Measurements from ENCODE around the gene C4orf50.
"Not testable (repeated sequence)": the region's sequence is repeated elsewhere in the genome, so short reads cannot be mapped to it uniquely, and the experiment has no call there.

The C4orf50 gene

DNA sequence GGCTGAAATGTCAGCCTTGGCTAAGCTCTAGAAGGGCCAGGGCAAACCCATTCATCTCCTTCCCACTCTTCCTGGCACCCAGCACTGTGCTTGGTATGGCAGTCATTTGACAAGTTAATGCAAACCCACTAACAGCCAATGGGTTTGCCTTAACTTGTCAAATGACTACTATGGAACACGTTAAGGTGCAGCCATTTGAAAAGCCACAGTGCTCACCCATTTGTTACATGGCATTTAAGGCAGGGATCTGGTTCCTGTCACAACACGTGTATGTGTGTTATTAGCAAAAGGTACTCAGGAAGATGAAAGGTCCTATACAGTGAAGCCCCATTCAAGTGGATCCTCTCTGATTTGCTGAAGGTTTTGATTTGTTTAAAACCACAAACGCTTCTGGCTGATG, 132.5 kb downstream of the C4orf50 start:
- DNase-seq: no peak

DNA sequence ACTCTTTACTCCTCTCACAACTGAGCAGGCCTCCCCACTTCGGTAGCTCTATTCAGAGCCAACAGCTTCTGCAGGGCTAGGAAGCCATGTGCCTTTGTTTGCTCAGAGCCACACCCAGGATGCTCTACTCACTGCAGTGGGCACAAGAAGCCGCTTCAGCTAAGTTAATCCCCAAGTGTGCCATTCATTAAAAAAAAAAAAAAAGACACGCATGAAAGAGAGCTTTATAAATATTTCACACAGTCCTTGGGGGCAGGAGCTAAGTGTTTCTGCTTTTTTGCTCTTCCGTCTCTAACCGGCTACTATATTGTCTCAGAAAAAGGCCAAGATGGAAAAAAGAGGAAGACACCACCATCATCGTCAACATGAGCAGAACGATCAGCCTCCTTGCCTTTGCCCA, 133.4 kb downstream of the C4orf50 start:
- no peak for DNase-seq

DNA sequence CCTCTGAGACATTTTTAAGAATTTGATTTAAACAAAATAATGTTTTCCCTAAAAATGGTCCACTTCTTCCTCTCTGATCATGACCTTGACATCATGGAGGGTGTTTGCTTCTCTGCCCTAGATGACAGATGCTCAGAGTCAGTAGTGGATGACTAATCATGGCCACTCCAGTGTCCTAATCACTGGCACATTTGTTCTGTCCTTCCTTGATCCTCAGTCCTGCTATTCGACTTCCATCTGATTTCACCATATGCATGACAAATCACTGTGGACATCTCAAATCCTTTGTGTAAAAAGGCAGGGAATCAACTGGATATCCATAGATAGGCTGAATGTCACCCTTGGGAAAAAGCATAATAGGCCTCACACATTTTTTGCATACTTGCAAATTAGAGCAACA, 134.3 kb downstream of the C4orf50 start:
- DNase-seq: no peak

DNA sequence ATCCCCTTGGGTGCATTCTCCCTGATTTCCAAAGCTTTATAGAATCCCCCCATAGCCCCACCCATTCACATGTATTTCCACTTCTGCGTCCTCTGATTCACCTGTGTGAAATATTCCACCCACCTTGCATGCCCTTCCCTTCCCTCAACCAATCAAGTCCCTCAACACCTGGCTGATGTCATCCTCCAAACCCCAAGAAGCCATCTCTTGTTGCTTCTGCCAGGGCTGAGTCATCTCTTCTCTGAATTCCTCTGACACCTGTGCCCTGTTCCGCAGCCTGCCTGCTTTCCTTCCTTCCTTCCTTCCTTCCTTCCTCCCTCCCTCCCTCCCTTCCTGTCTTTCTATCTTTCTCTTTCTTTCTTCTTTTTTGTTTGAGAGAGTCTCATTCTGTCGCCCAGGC, 135.3 kb downstream of the C4orf50 start:
- no peak for DNase-seq

DNA sequence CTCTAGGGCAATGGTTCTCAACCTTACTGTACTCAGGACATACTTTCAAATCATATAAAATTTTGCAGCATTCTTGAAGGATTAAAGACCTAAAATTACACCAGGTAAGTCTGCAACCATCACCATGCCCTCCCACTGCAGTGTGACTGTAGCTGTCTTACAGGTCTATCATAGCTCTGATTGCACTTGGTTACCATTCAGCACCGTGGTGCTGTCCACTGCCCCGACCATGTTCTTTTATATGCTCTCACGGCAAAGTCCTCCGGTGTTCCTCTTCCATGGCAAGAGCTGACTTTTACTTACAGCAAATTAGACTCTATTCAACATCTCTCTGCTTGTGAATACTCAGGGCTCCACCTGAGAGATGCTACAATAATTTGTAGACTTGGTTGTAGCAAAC, 136.9 kb downstream of the C4orf50 start:
- no peak for DNase-seq

DNA sequence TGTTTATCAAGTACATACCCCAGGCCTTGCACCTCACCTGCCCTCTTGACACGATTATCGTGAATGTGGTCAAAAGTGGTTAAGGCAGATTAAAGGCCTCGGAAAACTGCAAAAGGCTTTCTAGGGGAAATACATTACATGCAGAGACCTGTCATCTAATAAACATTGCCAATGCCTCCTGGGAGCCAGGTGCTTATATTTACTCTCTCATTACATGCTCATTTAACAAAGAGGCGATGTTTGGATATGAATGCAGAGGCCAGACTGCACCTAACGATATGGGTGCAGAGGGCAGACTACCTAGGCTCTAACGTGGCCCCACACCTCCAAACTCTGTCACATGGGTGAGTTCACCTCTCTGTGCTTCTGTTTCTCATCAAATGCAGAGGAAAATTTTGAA, 139.9 kb downstream of the C4orf50 start:
- peak; percentile 48 for DNase-seq

DNA sequence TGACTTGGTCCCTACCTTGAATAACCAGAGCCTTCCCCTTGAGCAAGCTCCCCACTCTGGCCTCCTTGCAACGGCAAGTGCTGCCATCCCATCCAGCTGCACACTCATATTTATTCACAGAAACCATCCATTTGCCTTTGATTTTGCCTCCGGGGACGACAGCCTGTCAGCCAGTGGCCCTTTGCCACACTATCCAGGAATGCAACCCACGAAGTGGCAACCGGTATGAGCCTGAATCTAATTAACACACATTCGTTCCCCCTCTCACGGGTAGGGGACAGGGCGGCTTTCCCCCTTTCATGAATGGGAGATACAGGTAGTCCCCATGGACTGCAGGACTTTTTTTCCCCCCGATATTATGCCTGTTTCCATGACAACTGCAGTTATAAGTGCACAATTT, 140.8 kb downstream of the C4orf50 start:
- no peak for DNase-seq

DNA sequence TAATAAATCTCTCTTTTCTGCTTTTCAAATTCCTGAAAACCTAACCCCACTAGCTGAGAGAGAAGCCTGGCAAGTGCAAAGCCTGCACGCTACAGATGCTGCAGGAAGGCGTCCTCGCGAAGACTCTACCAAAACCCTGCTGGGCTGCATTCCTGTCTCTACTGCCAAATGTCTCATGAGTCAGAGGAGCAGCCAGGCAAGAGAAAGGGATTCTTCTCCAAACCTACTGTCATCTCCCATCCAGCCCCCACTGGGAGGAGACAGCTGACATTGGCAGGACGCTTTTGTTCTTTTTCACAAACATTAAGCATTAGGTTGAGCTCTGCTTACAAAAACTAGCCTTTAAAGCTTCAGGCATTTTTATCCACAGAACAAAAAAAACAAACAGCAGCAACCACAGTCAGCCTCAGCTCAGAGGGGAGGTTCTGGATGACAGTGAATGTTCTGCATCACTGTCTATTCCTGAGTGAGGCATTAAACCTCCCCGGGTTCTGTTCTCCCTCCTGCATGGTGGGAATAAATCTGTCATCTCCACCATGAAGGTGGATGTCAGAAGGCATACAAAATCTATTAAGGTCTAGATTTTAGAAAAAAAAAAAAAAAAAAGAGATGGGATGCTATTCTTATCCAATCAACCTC, 143.3 kb downstream of the C4orf50 start:
- no peak for DNase-seq

DNA sequence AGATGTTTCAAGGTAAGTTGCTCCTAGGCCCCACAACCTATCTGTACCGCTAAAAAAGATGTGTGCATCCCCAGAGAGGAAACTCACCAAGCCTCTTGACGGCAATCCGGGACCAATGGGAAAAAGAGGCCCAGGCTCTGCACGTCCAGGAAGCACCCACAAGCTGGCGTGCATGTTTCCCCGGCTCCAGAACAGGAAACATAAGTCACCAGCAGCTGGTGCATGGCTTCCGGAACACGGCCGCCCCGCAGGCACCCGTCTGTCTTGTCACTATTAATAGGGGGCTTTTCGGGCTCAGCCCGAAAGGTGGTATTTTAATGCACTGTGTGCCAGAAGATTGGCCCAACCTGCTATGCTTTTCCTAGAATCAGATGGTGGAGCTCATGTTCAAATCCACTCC, 147.5 kb downstream of the C4orf50 start:
- DNase-seq: no peak

DNA sequence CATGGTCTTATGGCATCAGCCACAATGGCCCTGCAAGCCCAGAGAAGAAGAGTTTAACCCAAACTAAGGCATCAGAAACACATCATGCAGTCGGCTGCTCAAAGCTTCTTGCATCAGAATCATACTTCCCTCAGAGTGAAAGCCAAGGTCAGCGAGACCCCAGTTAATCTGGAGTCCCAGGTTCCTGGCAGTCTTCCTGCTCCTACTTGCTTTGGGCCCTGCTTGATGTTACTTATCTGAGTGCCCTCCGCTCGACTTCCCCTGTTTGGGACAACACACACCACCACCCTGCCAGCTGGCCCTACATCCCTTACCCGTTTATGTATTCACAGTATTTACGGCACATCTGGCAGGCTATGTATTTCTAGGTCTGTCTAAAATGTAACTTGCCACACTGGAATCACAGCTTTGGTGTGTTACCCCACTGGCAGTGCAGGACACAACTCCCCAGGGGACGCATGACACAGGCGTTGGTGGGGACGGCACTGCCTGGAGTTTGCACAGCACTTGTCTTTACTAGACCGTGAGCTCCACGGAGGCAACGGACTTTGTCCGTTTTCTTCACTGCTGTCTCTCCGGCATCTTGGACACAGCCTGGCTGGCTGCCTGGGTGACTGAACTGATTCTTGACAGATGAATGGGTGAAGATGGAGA, 148.1 kb downstream of the C4orf50 start:
- DNase-seq: no peak

DNA sequence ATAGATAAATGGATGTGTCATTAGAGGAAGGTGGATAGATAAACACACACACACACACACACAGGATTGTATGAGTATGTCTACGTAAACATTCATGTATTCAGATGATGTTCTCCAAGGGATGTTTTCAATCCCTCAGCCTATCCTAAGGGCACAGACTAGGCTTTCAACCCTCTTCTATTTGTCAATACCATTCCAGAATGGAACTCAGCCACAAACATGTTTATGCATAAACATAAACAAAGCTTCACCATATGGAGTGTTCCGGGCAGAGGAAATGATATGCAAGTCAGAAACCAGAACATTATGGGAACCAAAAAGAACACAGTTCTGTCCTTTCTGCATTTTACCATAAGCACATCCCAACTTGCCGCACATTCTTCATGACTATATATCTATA, 150.4 kb downstream of the C4orf50 start:
- no peak for DNase-seq

DNA sequence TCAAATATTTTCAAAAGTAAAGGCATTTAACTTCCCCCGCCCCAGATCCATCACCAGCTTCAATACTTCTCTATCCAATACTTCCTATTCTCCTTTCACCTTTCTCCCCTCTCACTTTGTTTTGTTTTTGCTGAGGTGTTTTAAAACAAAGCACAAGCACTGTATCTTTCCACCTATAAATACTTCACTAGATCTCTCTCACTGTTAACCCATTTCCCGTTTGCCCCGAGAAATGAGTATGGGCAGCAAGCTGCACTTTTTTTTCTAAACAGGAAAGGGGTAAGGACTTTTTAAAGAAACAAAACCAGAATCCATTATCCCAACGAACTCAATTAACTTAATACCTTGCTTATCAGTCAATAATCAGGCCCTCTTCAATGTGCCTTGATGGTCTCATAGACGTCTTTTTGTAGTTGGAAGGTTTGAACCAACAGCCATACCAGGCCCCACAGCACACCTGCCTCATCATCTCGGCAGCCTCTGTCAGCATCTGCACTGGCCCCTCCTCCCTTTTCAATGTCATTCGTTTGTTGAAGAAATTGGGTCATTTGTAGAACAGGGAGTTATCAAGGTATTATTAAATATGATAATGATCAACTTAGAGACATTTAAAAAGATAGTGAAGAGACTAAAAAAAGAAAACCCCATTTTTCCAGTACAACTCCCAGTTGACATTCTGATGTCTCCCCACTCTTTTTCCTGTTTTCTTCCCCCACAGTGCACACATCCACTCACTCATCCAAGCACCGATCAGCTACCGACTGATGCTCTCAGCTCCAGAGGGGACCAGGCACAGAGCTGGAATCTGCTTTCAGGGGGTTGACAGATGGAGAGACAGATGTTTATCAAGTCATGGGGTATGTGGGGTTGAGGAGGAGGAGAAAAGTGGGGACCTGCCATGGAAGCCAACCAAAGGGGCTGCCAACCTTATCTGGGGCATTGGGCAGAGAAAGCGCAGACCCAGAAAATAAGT, 151.1 kb downstream of the C4orf50 start:
- DNase-seq: no peak

DNA sequence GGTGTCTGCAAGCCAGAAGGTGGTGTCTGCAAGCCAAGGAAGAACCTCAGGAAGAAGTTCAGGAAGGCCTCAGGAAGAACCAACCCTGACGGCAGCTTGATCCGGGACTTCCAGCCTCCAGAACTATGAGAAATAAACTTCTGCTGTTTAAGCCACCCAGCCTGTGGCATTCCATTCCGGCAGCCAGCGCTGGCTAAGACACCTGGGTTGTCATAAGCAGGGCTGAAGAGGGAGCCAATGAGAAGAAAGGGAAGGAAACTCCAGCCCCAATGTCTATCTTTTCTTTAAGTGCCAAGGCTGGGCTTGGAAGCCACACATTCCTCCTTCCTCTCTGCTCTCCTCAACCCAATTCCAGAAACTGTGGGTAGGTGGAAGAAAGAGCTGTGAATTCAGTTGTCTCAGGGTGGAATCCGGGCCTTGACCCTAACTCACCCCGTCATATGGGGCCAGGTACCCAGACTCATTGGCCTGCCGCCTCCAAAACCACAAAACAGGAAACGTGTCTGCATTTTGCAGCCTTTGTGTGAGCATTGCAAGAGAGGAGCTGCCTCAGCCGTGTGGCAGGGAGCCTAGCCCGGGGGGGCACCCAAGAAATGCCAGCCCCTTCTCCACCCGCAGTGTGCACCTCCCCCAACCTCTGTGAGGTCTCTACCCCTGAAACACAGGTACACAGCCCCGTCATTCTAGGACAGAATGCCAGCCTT, 152.2 kb downstream of the C4orf50 start:
- no peak for DNase-seq

DNA sequence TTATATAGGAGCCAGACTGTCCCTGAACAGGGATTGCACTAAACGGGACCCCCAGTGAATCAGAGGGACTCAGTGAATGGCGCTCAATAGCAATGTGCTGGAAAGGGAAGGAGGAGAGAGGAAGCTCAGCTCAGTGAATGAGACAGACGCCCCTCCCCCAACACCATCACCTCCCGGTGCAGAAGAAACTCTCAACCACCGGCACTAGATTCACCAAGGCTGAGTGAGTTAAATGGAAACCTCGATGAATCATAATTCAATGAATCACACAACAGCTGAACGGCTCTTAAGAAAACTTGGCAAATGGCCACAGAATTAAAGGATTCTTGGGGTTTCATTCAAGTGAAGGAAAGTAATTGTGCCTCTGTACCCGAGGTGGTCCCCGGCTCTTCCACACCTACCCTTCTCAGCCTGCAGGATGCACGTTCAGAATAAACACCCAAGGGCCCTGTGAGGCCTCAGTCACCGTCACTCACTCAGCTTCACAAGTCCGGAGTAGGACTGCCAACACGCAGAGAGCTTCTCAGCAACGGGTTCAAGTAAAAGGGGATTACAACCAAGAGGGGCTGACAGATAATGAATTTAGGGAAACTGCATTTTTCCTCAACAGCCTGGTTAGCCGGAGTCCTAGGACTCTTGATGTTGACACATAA, 154.6 kb downstream of the C4orf50 start:
- DNase-seq: no peak

DNA sequence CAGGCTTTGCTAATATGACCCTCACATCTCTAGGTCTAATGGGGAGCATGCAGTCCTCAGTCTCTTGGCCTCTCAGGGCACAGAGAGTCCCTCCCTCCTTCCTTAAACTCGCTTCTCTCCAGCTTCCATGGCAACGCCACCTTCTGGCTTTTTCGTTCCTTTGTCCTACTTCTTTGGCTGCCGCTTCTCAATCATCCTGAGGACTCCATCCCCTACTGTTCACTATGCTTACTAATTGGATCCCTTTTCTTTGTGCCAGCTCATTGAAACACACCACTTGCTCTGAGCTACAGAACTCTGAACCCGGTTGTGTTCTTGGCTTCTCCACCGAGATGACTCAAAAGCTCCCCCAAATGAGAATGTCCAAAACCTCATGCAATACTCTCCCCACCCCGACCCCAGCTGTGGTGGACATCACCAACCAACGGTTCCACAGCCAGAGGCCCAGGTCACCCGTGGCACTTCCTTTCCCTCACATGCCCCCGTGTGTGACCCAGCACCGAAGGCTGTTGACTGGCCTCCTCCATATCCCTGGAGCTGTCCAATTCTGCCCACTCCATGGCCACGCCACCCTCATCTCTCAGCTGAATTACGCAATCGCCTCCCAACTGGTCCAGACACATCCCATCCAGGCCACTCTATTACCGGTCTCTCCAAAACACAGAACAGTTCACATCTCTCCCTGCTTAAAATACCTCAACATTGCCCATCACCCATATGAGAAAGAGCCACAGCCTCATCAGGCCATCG, 160.0 kb downstream of the C4orf50 start:
- DNase-seq: no peak

DNA sequence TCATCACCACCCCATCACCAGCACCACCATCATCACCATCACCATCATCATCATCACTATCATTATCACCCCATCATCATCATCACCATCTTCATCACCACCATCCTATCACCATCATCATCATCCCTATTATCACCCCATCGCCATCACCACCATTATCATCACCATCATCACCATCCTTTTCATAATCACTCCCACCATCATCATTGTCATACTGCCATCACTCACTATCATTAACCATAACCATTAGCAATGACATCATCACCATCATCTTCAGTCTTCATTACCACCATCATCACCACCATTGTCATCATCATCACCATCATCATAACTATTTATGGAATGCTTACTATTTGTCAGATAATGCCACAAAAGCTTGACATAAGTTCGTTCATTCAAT, 161.0 kb downstream of the C4orf50 start:
- DNase-seq: no peak

DNA sequence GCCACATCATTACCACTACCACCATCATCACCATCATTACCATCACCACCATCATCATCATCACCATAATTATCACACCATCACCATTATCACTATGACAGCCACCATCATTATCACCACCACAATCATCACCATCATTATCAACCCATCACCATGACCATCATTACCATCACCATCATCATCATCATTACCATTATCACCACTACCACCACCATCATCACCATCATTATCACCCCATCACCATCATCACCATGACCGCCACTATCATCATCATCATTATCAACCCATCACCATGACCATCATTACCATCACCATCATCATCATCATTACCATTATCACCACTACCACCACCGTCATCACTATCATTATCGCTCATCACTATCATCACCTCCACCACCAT, 161.9 kb downstream of the C4orf50 start:
- not testable (repeated sequence) for DNase-seq

DNA sequence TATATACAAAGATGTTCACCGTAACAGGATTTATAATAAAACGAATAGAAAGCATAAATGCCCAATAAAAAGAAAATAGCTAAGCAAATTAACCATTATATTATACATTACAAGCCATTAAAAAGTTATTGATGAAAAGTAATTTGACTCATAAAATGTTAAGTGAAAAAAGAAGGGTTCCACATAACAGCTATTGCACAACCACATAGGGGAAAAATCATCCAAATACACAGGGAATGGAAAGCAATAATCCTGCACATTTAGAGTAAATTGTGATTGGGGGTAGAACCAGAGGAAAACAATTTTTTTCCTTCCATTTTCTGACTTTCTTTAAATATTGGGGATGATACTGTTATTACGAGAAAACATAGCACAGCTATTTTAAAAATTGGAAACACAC, 163.3 kb downstream of the C4orf50 start:
- DNase-seq: no peak

DNA sequence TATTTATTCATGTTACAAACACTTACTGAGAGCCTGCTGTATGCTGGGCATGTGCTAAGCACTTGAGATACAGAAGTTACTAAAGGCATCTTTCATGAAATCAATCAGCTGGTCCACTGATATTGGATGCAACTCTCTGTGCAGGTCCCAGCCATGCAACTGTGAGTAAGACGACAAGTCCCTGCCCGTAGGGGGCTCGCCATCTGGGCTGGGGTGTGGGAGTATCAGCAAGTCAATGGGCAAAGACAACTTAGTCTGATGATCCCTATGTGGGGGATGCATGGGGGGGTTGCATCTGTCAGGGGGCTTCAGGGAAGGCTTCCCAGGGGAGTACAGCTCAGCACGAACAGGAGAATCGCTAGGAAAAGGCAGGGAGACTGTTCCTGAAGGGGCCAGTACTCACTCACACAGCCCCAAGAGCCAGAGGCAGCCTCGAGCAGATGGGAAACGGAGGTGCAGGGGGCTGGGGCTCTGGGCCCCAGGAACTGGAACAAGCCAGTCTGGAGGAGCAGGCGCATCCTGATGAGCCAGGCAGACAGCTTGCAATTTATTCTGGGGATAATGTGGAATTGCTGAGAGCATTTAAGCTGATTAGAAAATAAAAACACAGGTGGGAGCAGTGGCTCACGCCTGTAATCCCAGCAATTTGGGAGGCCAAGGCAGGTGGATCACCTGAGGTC, 165.6 kb downstream of the C4orf50 start:
- DNase-seq: no peak

DNA sequence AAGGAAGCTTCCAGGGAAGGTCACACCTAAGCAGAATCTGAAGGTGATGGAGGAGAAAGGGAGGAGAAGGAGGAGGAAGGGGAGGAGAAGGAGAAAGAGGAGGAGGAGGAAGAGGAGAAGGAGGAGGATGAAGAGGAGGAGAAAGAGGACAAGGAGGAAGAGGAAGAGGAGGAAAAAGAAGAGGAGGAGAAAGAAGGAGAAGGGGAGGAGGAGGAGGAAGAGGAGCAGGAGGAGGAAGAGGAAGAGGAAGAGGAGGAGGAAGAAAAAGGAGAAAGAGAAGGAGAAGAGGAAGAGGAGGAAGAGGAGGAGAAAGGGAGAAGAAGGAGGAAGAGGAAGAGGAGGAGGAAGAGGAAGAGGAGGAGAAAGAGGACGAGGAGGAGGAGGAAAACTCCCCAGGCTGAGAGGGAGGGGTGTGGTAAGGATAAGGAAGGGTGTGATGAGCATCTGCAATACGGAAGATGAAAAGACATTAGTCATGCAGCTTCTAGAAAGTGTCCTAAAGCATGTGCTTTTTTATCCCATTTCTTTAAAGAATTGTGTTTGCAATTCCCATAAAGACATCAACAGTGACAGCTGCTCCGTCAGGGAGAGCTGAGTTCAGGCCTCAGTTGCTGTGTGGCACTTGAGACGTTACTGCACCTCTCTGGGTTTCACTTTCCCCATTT, 166.5 kb downstream of the C4orf50 start:
- DNase-seq: no peak

Data from NCI-H2081 treated with DMSO at 0.1 percent for 48 hours (cell line).